Muscle of leg (tissue), 11 donors: Measurements from ENCODE around the gene TIPARP. TPM values are rescaled to one million over a fixed set of nuclear protein-coding genes. Genes with fewer than 3 reads are reported as not detected.

Experiments used
- DNase-seq: peaks from one replicate; pipeline ENCODE4 v3.0.0; 2013
- H3K27ac ChIP-seq: one replicate; pipeline ENCODE4 v1.5.1; 2013; ENCODE audit warnings: mild to moderate bottlenecking, low read length, control low read depth
- H3K27me3 ChIP-seq: one replicate; pipeline ENCODE4 v1.6.1; 2013; ENCODE audit warnings: low read length; ENCODE audit not compliant: control insufficient read depth, insufficient read depth
- H3K36me3 ChIP-seq: one replicate; pipeline ENCODE4 v1.6.1; 2013; ENCODE audit warnings: low read length; ENCODE audit not compliant: control insufficient read depth, insufficient read depth
- H3K4me1 ChIP-seq: one replicate; pipeline ENCODE4 v1.6.1; 2013; ENCODE audit warnings: low read length; ENCODE audit not compliant: control insufficient read depth, insufficient read depth
- H3K4me3 ChIP-seq: one replicate; pipeline ENCODE4 v1.5.1; 2013; ENCODE audit warnings: low read length, control low read depth
- H3K9me3 ChIP-seq: replicated peaks from 2 replicates; pipeline ENCODE4 v1.6.1; 2013; ENCODE audit warnings: low read depth, low read length; ENCODE audit not compliant: control insufficient read depth
- WGBS: methylation state at CpG from one replicate; pipeline ENCODE4 v1.1.5; 2013; ENCODE audit warnings: missing lambda C conversion rate; ENCODE audit not compliant: insufficient coverage; 5-methylcytosine and 5-hydroxymethylcytosine counted together
- polyA plus RNA-seq, 8 donors: library from polyadenylated mRNA; unstranded; fragments of 120-200 nt; gene quantifications; one replicate each; pipeline versions ENCODE4 v1.2.1 to v1.2.3, GENCODE V29; 2013; ENCODE audit warnings: inconsistent platforms in 1 of 8, low replicate concordance in 1 of 8; ENCODE audit not compliant: insufficient read length in 8 of 8, insufficient read depth in 1 of 8
- total RNA-seq: library from RNA; stranded (reverse); fragments of 120-200 nt; gene quantifications from one replicate; pipeline ENCODE4 v1.2.4, GENCODE V29; 2013

TIPARP gene
- total and polyA plus RNA-seq, 9 donors = 5.1 to 11.5 (median 7.3) TPM

- peak overlapping the region; percentile 39 for H3K27ac ChIP-seq
- peaks cover 4% of the 10 kb centered on the region for H3K9me3 ChIP-seq
- peaks cover 21% of the 10 kb centered on the region for H3K4me1 ChIP-seq
- peak; percentile 67 for DNase-seq
- H3K4me3 ChIP-seq = no peak overlapping the region
- 30% methylated on average over 2 of the region's 15 CpGs for WGBS
- H3K27me3 ChIP-seq = no peaks in the 10 kb centered on the region
- H3K36me3 ChIP-seq = no peaks in the 10 kb centered on the region
Measured at GRCh38 chr3:156751461-156752025, 77.2 kb downstream of the TIPARP start.

Other genes with a start within 250 kb of the TIPARP start
- gene SSR3, start 119.5 kb upstream of the TIPARP start, total RNA-seq = 119 TPM
- 100 to 1,000 TPM in 3 of 8 donors, 10 to 100 TPM in 5; 81.2 to 120 (median 93.7) TPM for gene SSR3, start 119.5 kb upstream of the TIPARP start, polyA plus RNA-seq
- gene LEKR1, start 151.8 kb downstream of the TIPARP start, total RNA-seq = 0.27 TPM
- gene LEKR1, start 151.8 kb downstream of the TIPARP start, polyA plus RNA-seq = 1 to 10 TPM in 2 of 8 donors, under 1 TPM in 6; 0.15 to 1.5 (median 0.67) TPM